Measurements from ENCODE around the gene MTAP.

DNA sequence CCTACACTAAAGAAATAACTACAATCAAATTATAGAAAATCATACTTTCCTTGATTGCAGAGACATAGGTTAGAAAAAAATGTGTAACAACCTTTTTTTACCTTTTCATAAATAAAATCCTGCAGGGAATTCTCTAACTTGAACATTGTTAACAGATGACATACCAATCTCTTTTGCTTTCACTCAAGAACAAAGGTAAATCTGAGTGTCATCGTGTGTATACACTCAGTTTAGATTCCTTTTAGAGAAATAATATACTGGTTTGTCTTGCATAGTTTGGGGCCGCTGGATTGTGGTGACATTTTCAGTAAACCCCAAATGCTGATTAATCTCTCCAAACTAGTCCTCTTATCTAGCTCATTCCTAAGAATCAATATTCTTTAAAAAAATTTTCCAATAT is 20.8 kb upstream of the MTAP start:
- TF ChIP-seq, protein P1, sequence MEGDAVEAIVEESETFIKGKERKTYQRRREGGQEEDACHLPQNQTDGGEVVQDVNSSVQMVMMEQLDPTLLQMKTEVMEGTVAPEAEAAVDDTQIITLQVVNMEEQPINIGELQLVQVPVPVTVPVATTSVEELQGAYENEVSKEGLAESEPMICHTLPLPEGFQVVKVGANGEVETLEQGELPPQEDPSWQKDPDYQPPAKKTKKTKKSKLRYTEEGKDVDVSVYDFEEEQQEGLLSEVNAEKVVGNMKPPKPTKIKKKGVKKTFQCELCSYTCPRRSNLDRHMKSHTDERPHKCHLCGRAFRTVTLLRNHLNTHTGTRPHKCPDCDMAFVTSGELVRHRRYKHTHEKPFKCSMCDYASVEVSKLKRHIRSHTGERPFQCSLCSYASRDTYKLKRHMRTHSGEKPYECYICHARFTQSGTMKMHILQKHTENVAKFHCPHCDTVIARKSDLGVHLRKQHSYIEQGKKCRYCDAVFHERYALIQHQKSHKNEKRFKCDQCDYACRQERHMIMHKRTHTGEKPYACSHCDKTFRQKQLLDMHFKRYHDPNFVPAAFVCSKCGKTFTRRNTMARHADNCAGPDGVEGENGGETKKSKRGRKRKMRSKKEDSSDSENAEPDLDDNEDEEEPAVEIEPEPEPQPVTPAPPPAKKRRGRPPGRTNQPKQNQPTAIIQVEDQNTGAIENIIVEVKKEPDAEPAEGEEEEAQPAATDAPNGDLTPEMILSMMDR (IDR thresholded peaks at IDR 0.05) = no peak
- no peak for TF ChIP-seq POLR2A (IDR thresholded peaks at IDR 0.05)
